ENCODE results near the gene PPFIA2. TPM values are rescaled to one million over a fixed set of nuclear protein-coding genes. Genes with fewer than 3 reads are reported as not detected.

The PPFIA2 gene
- total RNA-seq, 4 donors from 2014 or later, result 0.37 to 8.9 (median 0.55) TPM; not detected in 1

DNA sequence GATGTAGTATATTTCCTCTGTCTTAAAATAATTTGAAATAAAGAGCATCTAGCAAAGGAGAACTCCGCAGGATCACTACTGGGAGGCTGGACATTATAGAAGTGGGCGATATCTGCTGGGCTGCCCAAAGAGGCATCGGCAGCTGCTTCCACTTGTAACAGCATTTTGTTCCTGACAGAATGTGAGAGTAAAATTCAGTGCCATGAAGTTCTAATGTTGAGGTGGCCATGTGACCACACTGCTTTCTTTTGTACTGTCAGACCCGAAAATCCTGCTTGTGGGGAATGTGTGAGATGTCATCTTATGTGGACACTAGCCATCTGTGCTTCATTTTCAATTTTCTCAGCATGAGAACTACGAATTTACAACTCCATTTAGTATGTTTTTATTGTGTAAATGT is 529.4 kb downstream of the PPFIA2 start:
- intact Hi-C loops (cut with DNase I; ENCODE audit: low total_unique reads) (no loop called here), in situ Hi-C loops (cut with MboI; ENCODE audit: low pct_ligation_motif_present in 1 of 4, low pct_unique_long_range_greater_than_20kb in 1 of 4, low sequenced_read_pairs in 3 of 4) (no loop called here)
- Histone ChIP-seq H3K4me3 (no peak overlapping the region), H3K4me1 (no peaks in the 10 kb centered on the region), H3K27me3 (no peaks in the 10 kb centered on the region), H3K9me3 (no peaks in the 10 kb centered on the region), H3K36me3 (no peaks in the 10 kb centered on the region), H3K27ac (no peak overlapping the region)
- DNase-seq, result no peak
- WGBS, 2 donors (ENCODE audit: low coverage in 1 of 2), result 61 to 73% methylated on average over 5 of the region's 5 CpGs
- TF ChIP-seq POLR2A (IDR thresholded peaks at IDR 0.05) (no peak), EP300 (IDR thresholded peaks at IDR 0.05; ENCODE audit: low read depth) (no peak), POLR2AphosphoS5 (IDR thresholded peaks at IDR 0.05) (no peak)
- TF ChIP-seq, protein P1, sequence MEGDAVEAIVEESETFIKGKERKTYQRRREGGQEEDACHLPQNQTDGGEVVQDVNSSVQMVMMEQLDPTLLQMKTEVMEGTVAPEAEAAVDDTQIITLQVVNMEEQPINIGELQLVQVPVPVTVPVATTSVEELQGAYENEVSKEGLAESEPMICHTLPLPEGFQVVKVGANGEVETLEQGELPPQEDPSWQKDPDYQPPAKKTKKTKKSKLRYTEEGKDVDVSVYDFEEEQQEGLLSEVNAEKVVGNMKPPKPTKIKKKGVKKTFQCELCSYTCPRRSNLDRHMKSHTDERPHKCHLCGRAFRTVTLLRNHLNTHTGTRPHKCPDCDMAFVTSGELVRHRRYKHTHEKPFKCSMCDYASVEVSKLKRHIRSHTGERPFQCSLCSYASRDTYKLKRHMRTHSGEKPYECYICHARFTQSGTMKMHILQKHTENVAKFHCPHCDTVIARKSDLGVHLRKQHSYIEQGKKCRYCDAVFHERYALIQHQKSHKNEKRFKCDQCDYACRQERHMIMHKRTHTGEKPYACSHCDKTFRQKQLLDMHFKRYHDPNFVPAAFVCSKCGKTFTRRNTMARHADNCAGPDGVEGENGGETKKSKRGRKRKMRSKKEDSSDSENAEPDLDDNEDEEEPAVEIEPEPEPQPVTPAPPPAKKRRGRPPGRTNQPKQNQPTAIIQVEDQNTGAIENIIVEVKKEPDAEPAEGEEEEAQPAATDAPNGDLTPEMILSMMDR (IDR thresholded peaks at IDR 0.05), result no peak

DNA sequence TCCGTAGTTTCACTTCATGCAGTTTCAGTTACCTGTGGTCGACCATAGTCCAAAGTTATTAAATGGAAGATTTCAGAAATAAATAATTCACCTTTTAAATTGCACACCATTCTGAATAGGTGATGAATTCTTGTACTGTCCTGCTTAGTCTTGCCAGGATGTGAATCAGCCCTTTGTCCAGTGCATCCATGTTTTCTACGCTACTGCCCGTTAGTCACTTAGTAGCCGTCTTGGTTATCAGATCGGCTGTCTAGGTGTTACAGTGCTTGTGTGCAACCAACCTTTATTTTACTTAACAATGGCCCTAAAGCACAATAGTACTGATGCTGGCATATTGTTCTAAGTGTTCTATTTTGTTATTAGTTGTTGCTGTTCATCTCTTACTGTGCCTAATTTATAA is 534.5 kb downstream of the PPFIA2 start:
- DNase-seq, result no peak
- TF ChIP-seq POLR2A (IDR thresholded peaks at IDR 0.05), result no peak
- no peak for TF ChIP-seq EP300 (IDR thresholded peaks at IDR 0.05; ENCODE audit: low read depth)
- TF ChIP-seq, protein P1 (IDR thresholded peaks at IDR 0.05), result no peak
- no peak for TF ChIP-seq POLR2AphosphoS5 (IDR thresholded peaks at IDR 0.05)
- WGBS, 2 donors (ENCODE audit: low coverage in 1 of 2), result 90 to 96% methylated on average over 6 of the region's 6 CpGs
- in situ Hi-C loops (cut with MboI; ENCODE audit: low pct_ligation_motif_present in 1 of 4, low pct_unique_long_range_greater_than_20kb in 1 of 4, low sequenced_read_pairs in 3 of 4), result no loop called here
- no peaks in the 10 kb centered on the region for H3K36me3 ChIP-seq
- H3K4me1 ChIP-seq, result peaks cover 0 to 9% (median 0%) of the 10 kb centered on the region in 4 donors
- H3K27ac ChIP-seq, result no peak overlapping the region
- H3K4me3 ChIP-seq, result no peak overlapping the region
- intact Hi-C loops (cut with DNase I; ENCODE audit: low total_unique reads), result no loop called here
- H3K27me3 ChIP-seq, result no peaks in the 10 kb centered on the region
- H3K9me3 ChIP-seq, result no peaks in the 10 kb centered on the region

DNA sequence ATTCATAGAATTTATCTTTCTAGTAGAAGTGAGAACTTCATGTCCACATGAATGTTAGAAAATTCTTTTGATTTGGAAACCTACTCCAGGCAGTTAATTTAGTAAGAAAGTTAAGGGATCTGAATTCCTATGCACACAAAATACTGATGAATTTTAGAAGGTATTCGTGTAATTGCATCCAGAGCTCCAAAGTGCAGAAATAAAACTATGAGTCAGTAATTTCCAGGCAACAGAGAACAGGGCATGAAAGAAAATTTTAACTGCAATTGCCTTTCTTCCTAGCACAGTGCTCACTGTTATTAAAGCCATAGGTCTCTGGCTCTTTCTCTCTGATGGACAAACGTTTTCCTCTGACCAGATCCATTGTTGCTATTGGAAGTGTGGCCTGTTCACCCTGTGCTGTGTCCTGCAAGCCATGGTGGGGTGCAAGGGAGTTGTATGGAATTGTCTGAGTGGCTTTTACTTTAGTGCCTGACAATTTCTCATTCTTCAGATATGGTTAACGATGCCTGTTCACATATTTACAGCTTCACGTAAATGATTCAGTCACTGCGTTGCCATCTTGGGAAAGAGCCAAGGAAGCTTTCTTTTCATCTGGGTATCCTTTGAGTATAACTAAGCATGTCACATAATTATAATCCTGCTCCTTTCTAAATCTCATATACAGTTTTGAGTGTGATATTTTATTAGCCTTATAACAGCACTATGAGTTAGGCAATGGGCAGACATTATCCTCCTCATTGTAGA is 536.1 kb downstream of the PPFIA2 start:
- no peaks in the 10 kb centered on the region for H3K27me3 ChIP-seq
- TF ChIP-seq, protein P1 (IDR thresholded peaks at IDR 0.05), result no peak
- TF ChIP-seq POLR2A (IDR thresholded peaks at IDR 0.05), result no peak
- no peak for TF ChIP-seq EP300 (IDR thresholded peaks at IDR 0.05; ENCODE audit: low read depth)
- no peak for TF ChIP-seq POLR2AphosphoS5 (IDR thresholded peaks at IDR 0.05)
- no peaks in the 10 kb centered on the region for H3K9me3 ChIP-seq
- H3K4me1 ChIP-seq, result peaks cover 0 to 9% (median 0%) of the 10 kb centered on the region in 4 donors
- H3K27ac ChIP-seq, result no peak overlapping the region
- in situ Hi-C loops (cut with MboI; ENCODE audit: low pct_ligation_motif_present in 1 of 4, low pct_unique_long_range_greater_than_20kb in 1 of 4, low sequenced_read_pairs in 3 of 4) (no loop called here), intact Hi-C loops (cut with DNase I; ENCODE audit: low total_unique reads) (no loop called here)
- no peak overlapping the region for H3K4me3 ChIP-seq
- 19 to 26% methylated on average over 5 of the region's 5 CpGs for WGBS, 2 donors (ENCODE audit: low coverage in 1 of 2)
- H3K36me3 ChIP-seq, result no peaks in the 10 kb centered on the region
- no peak for DNase-seq

DNA sequence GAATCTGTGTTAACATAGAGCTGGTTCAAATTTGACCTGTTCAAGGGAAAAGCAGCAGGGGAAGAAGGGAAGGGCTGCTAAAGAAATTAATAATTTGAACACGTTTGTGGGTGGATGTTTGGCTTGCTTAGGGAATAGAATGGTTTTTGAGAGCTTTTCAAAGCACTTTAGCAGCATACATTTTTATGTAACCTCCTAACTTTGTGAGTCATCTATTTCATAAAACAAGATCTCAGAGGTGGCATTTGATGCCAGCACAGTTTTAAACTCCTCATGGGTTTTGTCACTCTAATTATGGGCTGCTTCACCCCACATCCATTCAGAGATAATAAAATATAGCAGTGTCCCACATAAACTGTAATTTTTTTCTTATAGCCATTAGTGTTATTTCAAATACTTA is 537.5 kb downstream of the PPFIA2 start:
- H3K9me3 ChIP-seq, result no peaks in the 10 kb centered on the region
- no peaks in the 10 kb centered on the region for H3K27me3 ChIP-seq
- H3K27ac ChIP-seq, result no peak overlapping the region
- intact Hi-C loops (cut with DNase I; ENCODE audit: low total_unique reads), result no loop called here
- TF ChIP-seq, protein P1 (IDR thresholded peaks at IDR 0.05), result no peak
- TF ChIP-seq POLR2A (IDR thresholded peaks at IDR 0.05) (no peak), POLR2AphosphoS5 (IDR thresholded peaks at IDR 0.05) (no peak), EP300 (IDR thresholded peaks at IDR 0.05; ENCODE audit: low read depth) (no peak)
- DNase-seq, result no peak
- H3K4me1 ChIP-seq, result peaks cover 0 to 9% (median 0%) of the 10 kb centered on the region in 4 donors
- in situ Hi-C loops (cut with MboI; ENCODE audit: low pct_ligation_motif_present in 1 of 4, low pct_unique_long_range_greater_than_20kb in 1 of 4, low sequenced_read_pairs in 3 of 4), result no loop called here
- no peak overlapping the region for H3K4me3 ChIP-seq
- no peaks in the 10 kb centered on the region for H3K36me3 ChIP-seq
- 45 to 50% methylated on average over 1 of the region's 1 CpG for WGBS, 2 donors (ENCODE audit: low coverage in 1 of 2)
